Activated T-helper 1 cell treated with anti-CD3 and anti-CD28 coated beads, Interleukin-12 subunit alpha, Interleukin-12 subunit beta, Interleukin-2, Interleukin-4 antibody, amounts not matched to agents 30 ng/mL and 10 ng/mL and 1 ng/mL, durations not matched to agents 14 hours and 24 hours and 36 hours (primary cell): Measurements from ENCODE around the gene ESRRG. TPM values are rescaled to one million over a fixed set of nuclear protein-coding genes. Genes with fewer than 3 reads are reported as not detected.
"Not testable (repeated sequence)": the region's sequence is repeated elsewhere in the genome, so short reads cannot be mapped to it uniquely, and the experiment has no call there.

Experiments used
- DNase-seq: peaks from one replicate; pipeline ENCODE4 v3.0.0; 2021; ENCODE audit warnings: low spot score
- H3K27ac Mint-ChIP-seq: one replicate; pipeline ENCODE4 v1.8.0; 2021; ENCODE audit warnings: mild to moderate bottlenecking, mixed read lengths
- H3K27me3 Mint-ChIP-seq: one replicate; pipeline ENCODE4 v1.8.0; 2022; ENCODE audit warnings: mild to moderate bottlenecking, moderate library complexity, mixed read lengths; ENCODE audit not compliant: insufficient read depth
- H3K36me3 Mint-ChIP-seq: one replicate; pipeline ENCODE4 v1.8.0; 2021; ENCODE audit warnings: low read depth, mixed read lengths
- H3K4me1 Mint-ChIP-seq: one replicate; pipeline ENCODE4 v1.8.0; 2021; ENCODE audit warnings: low read depth, mixed read lengths
- H3K4me3 Mint-ChIP-seq: one replicate; pipeline ENCODE4 v1.8.0; 2021; ENCODE audit warnings: mild to moderate bottlenecking, moderate library complexity, mixed read lengths
- H3K9me3 Mint-ChIP-seq: one replicate; pipeline ENCODE4 v1.8.0; 2021; ENCODE audit warnings: mixed read lengths
- intact Hi-C: fragments of 100-400 bp; cut with micrococcal nuclease; formaldehyde crosslinking; loops from one replicate; pipeline ENCODE4 v1.15.1; 2024
- total RNA-seq: library from RNA; stranded (reverse); gene quantifications from 2 replicates; pipeline ENCODE4 v1.2.3, GENCODE V29; 2022

ESRRG gene
- total RNA-seq, 1 donor from 2014 or later, result not detected

DNA sequence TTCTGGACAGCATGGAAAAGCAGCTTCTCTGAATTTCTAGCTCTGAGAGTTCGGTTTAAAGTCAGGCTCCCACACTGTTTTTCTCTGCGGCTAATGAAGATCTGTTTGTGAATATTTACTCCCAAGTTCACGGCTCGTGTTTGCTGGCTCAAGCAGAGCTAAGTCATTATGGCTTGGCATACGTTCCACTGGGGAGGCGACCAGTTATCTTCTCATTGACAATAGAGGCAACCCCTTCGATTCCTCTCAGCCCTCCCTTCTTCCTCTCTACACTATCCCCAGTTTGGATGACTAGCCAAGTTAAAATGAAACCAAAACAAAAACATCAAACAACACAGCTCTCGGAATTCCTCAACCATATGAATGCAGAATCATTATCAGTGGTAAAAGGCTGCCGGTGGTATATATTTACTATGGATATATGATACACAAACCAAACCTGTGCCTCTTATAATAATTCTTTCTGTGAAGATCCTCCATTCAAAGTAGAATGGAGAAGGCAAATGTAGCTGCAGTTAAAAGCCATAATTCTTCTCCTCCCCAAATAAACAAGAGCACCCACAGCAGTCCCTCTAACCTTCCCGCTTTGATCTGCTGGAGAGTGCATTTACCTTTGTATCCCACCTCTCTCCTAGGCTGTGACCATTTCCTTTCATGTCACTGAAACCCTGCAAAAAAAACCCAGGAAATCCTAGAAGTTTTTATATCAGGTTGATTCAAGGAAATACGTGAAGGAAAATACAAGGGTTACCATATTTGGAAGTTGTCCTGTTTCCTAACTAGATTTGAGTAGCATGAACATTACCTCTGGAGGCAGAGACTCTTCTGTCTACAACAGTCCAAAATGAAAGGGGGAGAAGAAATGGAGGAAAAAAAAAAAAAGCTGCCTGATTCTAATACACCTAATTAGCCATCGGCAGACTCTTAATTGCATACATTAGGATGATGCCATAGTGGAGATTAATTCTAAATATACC, 191.7 kb downstream of the ESRRG start:
- intact Hi-C loops, result no loop called here
- Mint-ChIP-seq H3K4me3 (peak overlapping the region; percentile 38), H3K36me3 (no peaks in the 10 kb centered on the region), H3K4me1 (no peaks in the 10 kb centered on the region), H3K9me3 (peaks cover 5% of the 10 kb centered on the region), H3K27me3 (no peaks in the 10 kb centered on the region), H3K27ac (no peak overlapping the region)
- DNase-seq, result no peak

DNA sequence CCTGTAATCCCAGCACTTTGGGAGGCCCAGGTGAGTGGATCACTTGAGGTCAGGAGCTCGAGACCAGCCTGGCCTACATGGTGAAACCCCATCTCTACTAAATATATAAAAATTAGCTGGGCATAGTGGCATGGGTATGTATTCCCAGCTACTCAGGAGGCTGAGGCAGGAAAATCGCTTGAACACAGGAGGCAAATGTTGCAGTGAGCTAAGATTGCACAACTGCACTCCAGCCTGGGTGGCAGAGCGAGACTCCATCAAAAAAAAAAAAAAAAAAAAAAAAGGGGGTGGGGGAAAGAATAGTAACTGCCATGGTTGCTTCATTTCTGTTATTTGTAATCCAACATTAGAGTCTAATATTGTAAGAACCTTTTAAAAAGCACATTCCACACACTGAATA, 193.4 kb downstream of the ESRRG start:
- intact Hi-C loops, H3K4me3 Mint-ChIP-seq, H3K27ac Mint-ChIP-seq: not testable (repeated sequence)

GRCh38 chr1:216528816-216529215, 194.4 kb downstream of the ESRRG start:
- Mint-ChIP-seq H3K36me3 (no peaks in the 10 kb centered on the region), H3K27me3 (no peaks in the 10 kb centered on the region), H3K27ac (no peak overlapping the region), H3K4me3 (no peak overlapping the region), H3K9me3 (peaks cover 5% of the 10 kb centered on the region), H3K4me1 (no peaks in the 10 kb centered on the region)
- DNase-seq, result no peak
- intact Hi-C loops, result no loop called here

More for the DNA sequence above, 193.4 kb downstream of the ESRRG start:
- not testable (repeated sequence) for H3K36me3 Mint-ChIP-seq, H3K9me3 Mint-ChIP-seq, DNase-seq, H3K27me3 Mint-ChIP-seq, H3K4me1 Mint-ChIP-seq

GRCh38 chr1:216523449-216524190, 199.6 kb downstream of the ESRRG start:
- no peak overlapping the region for H3K27ac Mint-ChIP-seq
- no peaks in the 10 kb centered on the region for H3K4me1 Mint-ChIP-seq
- H3K36me3 Mint-ChIP-seq, result no peaks in the 10 kb centered on the region
- intact Hi-C loops, result no loop called here
- DNase-seq, result no peak
- H3K4me3 Mint-ChIP-seq, result no peak overlapping the region
- no peaks in the 10 kb centered on the region for H3K27me3 Mint-ChIP-seq
- peaks cover 9% of the 10 kb centered on the region for H3K9me3 Mint-ChIP-seq

- H3K27ac Mint-ChIP-seq, result no peak overlapping the region
- H3K36me3 Mint-ChIP-seq, result no peaks in the 10 kb centered on the region
- no peak for DNase-seq
- H3K27me3 Mint-ChIP-seq, result no peaks in the 10 kb centered on the region
- H3K4me1 Mint-ChIP-seq, result no peaks in the 10 kb centered on the region
- H3K4me3 Mint-ChIP-seq, result no peak overlapping the region
- intact Hi-C loops, result no loop called here
- peaks cover 9% of the 10 kb centered on the region for H3K9me3 Mint-ChIP-seq
Measured at GRCh38 chr1:216523043-216523442, 200.2 kb downstream of the ESRRG start.

GRCh38 chr1:216521477-216521876, 201.8 kb downstream of the ESRRG start:
- no peaks in the 10 kb centered on the region for H3K27me3 Mint-ChIP-seq
- H3K4me3 Mint-ChIP-seq, result no peak overlapping the region

GRCh38 chr1:216518844-216519627, 204.2 kb downstream of the ESRRG start:
- intact Hi-C loops, result no loop called here
- Mint-ChIP-seq H3K27ac (no peak overlapping the region), H3K27me3 (no peaks in the 10 kb centered on the region), H3K4me1 (no peaks in the 10 kb centered on the region), H3K4me3 (no peak overlapping the region), H3K36me3 (no peaks in the 10 kb centered on the region), H3K9me3 (peaks cover 4% of the 10 kb centered on the region)
- no peak for DNase-seq

More at GRCh38 chr1:216521477-216521876, 201.8 kb downstream of the ESRRG start:
- no peak overlapping the region for H3K27ac Mint-ChIP-seq
- peaks cover 4% of the 10 kb centered on the region for H3K9me3 Mint-ChIP-seq
- H3K4me1 Mint-ChIP-seq, result no peaks in the 10 kb centered on the region
- intact Hi-C loops, result no loop called here
- no peak for DNase-seq
- H3K36me3 Mint-ChIP-seq, result no peaks in the 10 kb centered on the region

DNA sequence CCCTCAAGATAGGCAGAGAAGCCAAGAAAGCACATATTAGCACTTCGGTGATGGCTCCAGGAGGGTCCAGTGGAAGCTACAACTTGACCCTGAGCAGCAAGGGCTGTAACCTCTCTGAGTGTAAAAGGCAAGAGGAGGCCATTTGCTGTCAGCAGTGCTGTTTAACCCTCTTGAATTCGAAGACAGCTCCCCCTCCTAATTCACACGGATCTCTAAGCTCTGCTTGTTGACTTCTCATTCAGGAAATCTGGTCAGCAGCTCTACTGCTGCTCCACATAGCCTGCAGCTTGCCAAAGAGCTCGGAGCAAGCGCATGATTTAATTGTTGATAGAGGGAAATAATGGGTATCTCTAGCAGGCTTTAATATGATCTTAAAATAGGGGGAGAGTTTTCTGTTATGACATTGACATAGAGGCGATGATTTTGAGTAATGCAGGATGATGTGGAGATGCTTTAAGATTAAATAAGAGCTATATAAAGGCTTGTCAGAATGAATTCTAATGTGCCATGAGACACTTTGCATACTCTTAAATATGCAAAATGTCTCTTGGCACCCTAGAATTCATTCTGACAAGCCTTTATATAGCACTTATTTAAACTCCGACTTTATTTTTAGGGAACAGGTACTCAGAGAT, 220.6 kb downstream of the ESRRG start:
- H3K9me3 Mint-ChIP-seq, result no peaks in the 10 kb centered on the region
- H3K27ac Mint-ChIP-seq, result no peak overlapping the region
- intact Hi-C loops, result no loop called here
- no peak overlapping the region for H3K4me3 Mint-ChIP-seq
- no peaks in the 10 kb centered on the region for H3K36me3 Mint-ChIP-seq
- H3K4me1 Mint-ChIP-seq, result no peaks in the 10 kb centered on the region
- no peaks in the 10 kb centered on the region for H3K27me3 Mint-ChIP-seq
- DNase-seq, result no peak

DNA sequence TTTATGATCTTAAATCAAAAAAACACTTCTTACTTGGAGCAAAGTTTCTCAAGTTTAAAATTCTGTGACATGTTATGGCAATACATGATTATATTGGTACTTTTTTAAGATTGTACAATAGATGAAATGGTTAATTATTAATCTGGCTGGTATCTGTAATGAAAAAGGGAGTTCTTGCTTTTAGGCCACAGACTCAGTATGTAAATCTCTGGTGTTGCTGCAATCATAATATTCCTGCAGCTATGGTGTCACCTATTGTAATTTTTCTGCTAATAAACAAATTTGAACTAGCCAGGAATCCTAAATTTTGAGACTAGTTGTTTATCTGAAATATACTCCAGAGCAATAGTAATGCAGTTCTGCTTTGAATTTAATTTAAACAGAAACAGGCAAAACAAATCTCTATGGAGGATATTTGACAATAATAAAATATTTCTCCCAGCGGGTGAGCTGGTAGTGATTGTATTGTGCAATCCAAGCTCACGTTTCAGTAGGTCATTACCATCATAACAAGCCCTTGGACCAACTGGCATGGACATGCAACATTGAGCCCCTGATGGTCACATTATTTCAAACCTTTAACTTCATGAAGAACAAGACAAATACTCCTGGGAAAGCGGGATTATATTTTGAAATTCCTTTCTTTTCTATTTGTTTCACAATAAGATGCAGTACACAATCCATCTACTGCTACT, 222.8 kb downstream of the ESRRG start:
- Mint-ChIP-seq H3K4me1 (no peaks in the 10 kb centered on the region), H3K27ac (no peak overlapping the region), H3K4me3 (no peak overlapping the region), H3K27me3 (no peaks in the 10 kb centered on the region), H3K9me3 (no peaks in the 10 kb centered on the region), H3K36me3 (no peaks in the 10 kb centered on the region)
- no peak for DNase-seq
- intact Hi-C loops, result no loop called here

DNA sequence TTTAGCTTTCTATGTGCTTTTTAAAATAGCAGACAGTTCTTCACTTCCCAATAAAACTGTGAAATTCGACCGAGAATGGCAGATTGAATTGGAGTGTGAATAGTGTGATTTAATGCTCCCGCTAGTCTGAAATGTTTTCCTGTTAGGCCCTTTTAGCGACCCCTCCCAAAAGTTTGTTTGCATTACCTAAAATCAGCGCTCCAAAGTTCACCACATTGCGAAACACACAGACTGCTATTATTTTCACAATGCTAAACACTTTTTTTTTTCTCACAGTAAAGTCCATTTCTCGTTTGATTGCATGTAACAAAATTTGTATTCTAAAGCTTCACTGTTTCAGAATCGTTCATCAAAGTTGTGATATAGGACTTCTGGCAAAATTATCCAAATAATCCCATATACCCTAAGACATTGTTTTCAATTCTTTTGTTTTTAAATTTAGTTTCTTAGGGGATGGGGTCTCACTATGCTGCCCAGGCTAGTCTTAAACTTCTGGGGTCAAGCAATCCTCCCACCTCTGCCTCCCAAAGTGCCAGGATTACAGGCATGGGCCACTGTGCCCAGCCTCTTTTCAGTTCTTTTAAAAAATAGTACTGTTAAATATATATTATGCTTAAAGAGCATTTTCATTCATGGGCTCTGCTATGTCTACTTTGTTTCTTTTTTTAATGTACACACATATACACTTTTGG, 223.5 kb downstream of the ESRRG start:
- no peaks in the 10 kb centered on the region for H3K27me3 Mint-ChIP-seq
- H3K27ac Mint-ChIP-seq, result no peak overlapping the region
- H3K9me3 Mint-ChIP-seq, result no peaks in the 10 kb centered on the region
- no peaks in the 10 kb centered on the region for H3K4me1 Mint-ChIP-seq
- no peak overlapping the region for H3K4me3 Mint-ChIP-seq
- H3K36me3 Mint-ChIP-seq, result no peaks in the 10 kb centered on the region
- intact Hi-C loops, result no loop called here
- no peak for DNase-seq

GRCh38 chr1:216498277-216498676, 225.0 kb downstream of the ESRRG start:
- H3K9me3 Mint-ChIP-seq, result peaks cover 3% of the 10 kb centered on the region
- no peak overlapping the region for H3K27ac Mint-ChIP-seq
- no peaks in the 10 kb centered on the region for H3K4me1 Mint-ChIP-seq
- H3K27me3 Mint-ChIP-seq, result no peaks in the 10 kb centered on the region
- intact Hi-C loops, result no loop called here
- no peak overlapping the region for H3K4me3 Mint-ChIP-seq
- H3K36me3 Mint-ChIP-seq, result no peaks in the 10 kb centered on the region
- no peak for DNase-seq
